IPS-15b (cell line): ENCODE results near the gene THOC1.
"Not testable (repeated sequence)": the region's sequence is repeated elsewhere in the genome, so short reads cannot be mapped to it uniquely, and the experiment has no call there.

Source experiments
- H3K27me3 ChIP-seq: one replicate; pipeline ENCODE4 v1.6.1; 2013; ENCODE audit warnings: low read length; ENCODE audit not compliant: control insufficient read depth, insufficient read depth
- H3K36me3 ChIP-seq: one replicate; pipeline ENCODE4 v1.6.1; 2013; ENCODE audit warnings: low read length; ENCODE audit not compliant: control insufficient read depth, insufficient read depth
- H3K4me1 ChIP-seq: one replicate; pipeline ENCODE4 v1.6.1; 2013; ENCODE audit warnings: mild to moderate bottlenecking, low read length; ENCODE audit not compliant: control insufficient read depth, insufficient read depth
- H3K4me3 ChIP-seq: one replicate; pipeline ENCODE4 v1.5.1; 2013; ENCODE audit warnings: low read depth, low read length
- H3K9ac ChIP-seq: one replicate; pipeline ENCODE4 v1.6.1; 2013; ENCODE audit warnings: low read depth, mild to moderate bottlenecking, low read length
- H3K9me3 ChIP-seq: one replicate; pipeline ENCODE4 v1.6.1; 2013; ENCODE audit warnings: mild to moderate bottlenecking, low read length; ENCODE audit not compliant: control insufficient read depth, insufficient read depth

THOC1 gene

GRCh38 chr18:267688-268552 is at the start of gene THOC1:
Gene THOC1 (minus strand): TSS chr18:268047. CDS start chr18:268019, 28 bp downstream.
- Histone ChIP-seq H3K36me3 (peaks cover 4% of the 10 kb centered on the region), H3K4me1 (no peaks in the 10 kb centered on the region), H3K4me3 (peak within 1 kb of the TSS; percentile 96), H3K27me3 (no peaks in the 10 kb centered on the region), H3K9ac (peak within 1 kb of the TSS; percentile 97), H3K9me3 (no peaks in the 10 kb centered on the region)

GRCh38 chr18:317618-318017 is 49.8 kb upstream of the THOC1 start:
- H3K4me1 ChIP-seq, result no peaks in the 10 kb centered on the region
- H3K27me3 ChIP-seq, result no peaks in the 10 kb centered on the region
- no peaks in the 10 kb centered on the region for H3K9me3 ChIP-seq
- H3K9ac ChIP-seq, result no peak overlapping the region
- no peak overlapping the region for H3K4me3 ChIP-seq
- no peaks in the 10 kb centered on the region for H3K36me3 ChIP-seq

GRCh38 chr18:316393-316792 is 48.5 kb upstream of the THOC1 start:
- no peaks in the 10 kb centered on the region for H3K27me3 ChIP-seq
- no peak overlapping the region for H3K4me3 ChIP-seq
- H3K4me1 ChIP-seq, result no peaks in the 10 kb centered on the region
- no peaks in the 10 kb centered on the region for H3K9me3 ChIP-seq
- no peaks in the 10 kb centered on the region for H3K36me3 ChIP-seq
- no peak overlapping the region for H3K9ac ChIP-seq

- H3K4me1 ChIP-seq, result no peaks in the 10 kb centered on the region
- H3K9ac ChIP-seq, result no peak overlapping the region
- no peaks in the 10 kb centered on the region for H3K36me3 ChIP-seq
- H3K27me3 ChIP-seq, result no peaks in the 10 kb centered on the region
- H3K4me3 ChIP-seq, result no peak overlapping the region
- H3K9me3 ChIP-seq, result no peaks in the 10 kb centered on the region
Measured at GRCh38 chr18:313931-314330, 46.1 kb upstream of the THOC1 start.

- Histone ChIP-seq H3K4me3 (no peak overlapping the region), H3K36me3 (no peaks in the 10 kb centered on the region), H3K9me3 (no peaks in the 10 kb centered on the region), H3K4me1 (no peaks in the 10 kb centered on the region), H3K27me3 (no peaks in the 10 kb centered on the region), H3K9ac (no peak overlapping the region)
Measured at GRCh38 chr18:312415-312814, 44.6 kb upstream of the THOC1 start.

GRCh38 chr18:310042-310441 is 42.2 kb upstream of the THOC1 start:
- H3K9me3 ChIP-seq, result no peaks in the 10 kb centered on the region
- no peak overlapping the region for H3K9ac ChIP-seq
- H3K4me3 ChIP-seq, result no peak overlapping the region
- no peaks in the 10 kb centered on the region for H3K36me3 ChIP-seq
- peaks cover 4% of the 10 kb centered on the region for H3K4me1 ChIP-seq
- no peaks in the 10 kb centered on the region for H3K27me3 ChIP-seq

- not testable (repeated sequence) for H3K36me3 ChIP-seq, H3K27me3 ChIP-seq, H3K4me1 ChIP-seq, H3K9me3 ChIP-seq, H3K9ac ChIP-seq, H3K4me3 ChIP-seq
Measured at GRCh38 chr18:308086-308485, 40.2 kb upstream of the THOC1 start.

GRCh38 chr18:306608-307255 is 38.9 kb upstream of the THOC1 start:
- H3K4me1 ChIP-seq, result peaks cover 9% of the 10 kb centered on the region
- no peak overlapping the region for H3K9ac ChIP-seq
- no peaks in the 10 kb centered on the region for H3K27me3 ChIP-seq
- H3K9me3 ChIP-seq, result no peaks in the 10 kb centered on the region
- H3K36me3 ChIP-seq, result no peaks in the 10 kb centered on the region
- H3K4me3 ChIP-seq, result no peak overlapping the region

- Histone ChIP-seq H3K27me3 (no peaks in the 10 kb centered on the region), H3K9ac (no peak overlapping the region), H3K36me3 (no peaks in the 10 kb centered on the region)
Measured at GRCh38 chr18:305003-305501, 37.2 kb upstream of the THOC1 start.

GRCh38 chr18:303607-304006 is 35.8 kb upstream of the THOC1 start:
- Histone ChIP-seq H3K4me3 (no peak overlapping the region), H3K9ac (no peak overlapping the region), H3K9me3 (no peaks in the 10 kb centered on the region), H3K27me3 (no peaks in the 10 kb centered on the region), H3K4me1 (peaks cover 9% of the 10 kb centered on the region), H3K36me3 (no peaks in the 10 kb centered on the region)

More at GRCh38 chr18:305003-305501, 37.2 kb upstream of the THOC1 start:
- Histone ChIP-seq H3K4me3 (no peak overlapping the region), H3K4me1 (peaks cover 9% of the 10 kb centered on the region), H3K9me3 (no peaks in the 10 kb centered on the region)

GRCh38 chr18:303011-303410 is 35.2 kb upstream of the THOC1 start:
- Histone ChIP-seq H3K9ac (no peak overlapping the region), H3K4me1 (peaks cover 9% of the 10 kb centered on the region), H3K36me3 (no peaks in the 10 kb centered on the region), H3K9me3 (no peaks in the 10 kb centered on the region), H3K27me3 (no peaks in the 10 kb centered on the region), H3K4me3 (no peak overlapping the region)

- Histone ChIP-seq H3K36me3 (no peaks in the 10 kb centered on the region), H3K4me3 (no peak overlapping the region), H3K27me3 (no peaks in the 10 kb centered on the region), H3K9me3 (no peaks in the 10 kb centered on the region), H3K9ac (no peak overlapping the region), H3K4me1 (peaks cover 9% of the 10 kb centered on the region)
Measured at GRCh38 chr18:302097-302496, 34.2 kb upstream of the THOC1 start.
